T-helper 17 cell (primary cell): ENCODE results near the gene ARHGAP30. TPM values are rescaled to one million over a fixed set of nuclear protein-coding genes. Genes with fewer than 3 reads are reported as not detected.

Experiments
- ATAC-seq: fragments of 150-1000 bp; cut with Tn5 transposase; 2 replicates; pipeline ENCODE4 v1.10.0; 2021; ENCODE audit warnings: mild to moderate bottlenecking, moderate library complexity
- DNase-seq, 3 donors: peaks; one replicate each; pipeline versions ENCODE4 v3.0.0 to v3.0.0-alpha.2; 2020 to 2021
- H3K9me3 ChIP-seq: one replicate; pipeline ENCODE4 v1.7.0; 2013; ENCODE audit warnings: low read length, mild to moderate bottlenecking; ENCODE audit not compliant: control insufficient read depth, poor library complexity, severe bottlenecking
- H3K27ac Mint-ChIP-seq: one replicate; pipeline ENCODE4 v1.8.0; 2022; ENCODE audit warnings: mild to moderate bottlenecking, moderate library complexity, mixed read lengths
- H3K27me3 Mint-ChIP-seq: one replicate; pipeline ENCODE4 v1.8.0; 2022; ENCODE audit warnings: mixed read lengths
- H3K36me3 Mint-ChIP-seq: one replicate; pipeline ENCODE4 v1.8.0; 2022; ENCODE audit warnings: low read depth, mixed read lengths
- H3K4me1 Mint-ChIP-seq: one replicate; pipeline ENCODE4 v1.8.0; 2022; ENCODE audit warnings: mild to moderate bottlenecking, mixed read lengths
- H3K4me3 Mint-ChIP-seq: one replicate; pipeline ENCODE4 v1.8.0; 2022; ENCODE audit warnings: mild to moderate bottlenecking, moderate library complexity, mixed read lengths
- total RNA-seq, 4 donors: library from RNA in 2 of 4; stranded (reverse) in 2 of 4; gene quantifications; one replicate each; pipeline ENCODE4 v1.2.3 and lab custom pipeline; 2022 to 2026

Gene ARHGAP30
- total RNA-seq, 2 donors from 2014 or later = 156 to 189 TPM

DNA sequence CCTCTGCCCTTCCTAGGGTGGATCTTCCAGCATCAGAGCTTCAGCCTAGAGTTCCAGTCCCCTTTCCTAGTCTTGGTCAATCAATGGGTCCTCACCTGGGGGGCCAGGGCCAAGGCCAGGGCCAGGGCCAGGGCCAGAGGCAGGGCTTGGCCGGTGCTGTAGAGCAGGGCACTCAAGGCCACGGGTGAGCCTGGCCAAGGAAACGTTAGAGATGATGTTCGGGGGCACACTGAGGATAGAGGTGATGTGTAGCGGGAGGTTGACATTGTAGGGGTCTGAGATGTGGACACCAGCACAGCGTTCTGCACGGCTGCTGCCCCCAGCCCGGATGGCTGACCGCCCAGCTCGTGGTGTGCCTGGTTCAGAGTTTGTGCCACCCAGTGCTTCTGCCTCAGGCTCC, 18.5 kb downstream of the ARHGAP30 start:
- Mint-ChIP-seq H3K36me3 (peaks cover 10% of the 10 kb centered on the region), H3K4me1 (peaks cover 22% of the 10 kb centered on the region), H3K27ac (no peak overlapping the region), H3K27me3 (no peaks in the 10 kb centered on the region), H3K4me3 (no peak overlapping the region)
- ATAC-seq = no peak
- DNase-seq = no peak
- no peaks in the 10 kb centered on the region for H3K9me3 ChIP-seq

DNA sequence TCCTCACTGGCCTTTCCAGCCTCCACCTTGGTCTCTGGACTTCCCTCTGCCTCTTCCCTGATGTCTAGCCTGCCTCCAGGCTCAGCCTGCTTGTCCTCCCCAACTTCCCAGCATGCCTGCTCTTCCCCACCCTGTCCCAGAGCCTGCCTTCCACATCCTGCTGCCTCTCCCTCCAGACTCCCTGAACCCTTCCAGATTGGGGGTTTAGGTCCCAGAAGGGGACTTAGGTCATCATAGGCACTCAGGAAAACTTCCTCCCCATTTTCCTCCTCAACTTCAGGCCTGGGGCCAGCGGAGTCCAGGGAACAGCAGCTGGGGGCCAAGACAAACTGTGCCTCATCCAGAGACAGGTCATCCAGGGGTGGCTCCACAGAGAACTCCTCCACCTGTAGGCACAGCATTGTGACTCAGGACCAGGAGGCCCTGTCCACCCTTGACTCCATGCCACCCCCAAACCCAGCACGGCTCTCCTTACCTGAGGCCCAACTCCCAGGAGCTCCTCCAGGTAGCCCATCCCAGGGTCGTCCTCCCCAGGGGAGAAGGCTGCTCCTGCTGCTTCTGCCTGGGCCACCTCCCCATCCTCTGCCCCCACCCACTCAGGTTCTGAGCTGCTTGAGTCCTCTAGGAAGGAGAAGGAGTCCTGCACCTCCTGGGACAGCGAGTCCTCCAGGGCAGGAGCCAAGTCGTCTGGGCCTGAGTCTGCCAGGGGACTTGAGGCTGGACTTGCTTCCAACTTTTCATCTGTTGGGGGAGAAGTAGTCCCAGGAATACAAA, 20.6 kb downstream of the ARHGAP30 start:
- peaks cover 15% of the 10 kb centered on the region for H3K36me3 Mint-ChIP-seq
- ATAC-seq = no peak

DNA sequence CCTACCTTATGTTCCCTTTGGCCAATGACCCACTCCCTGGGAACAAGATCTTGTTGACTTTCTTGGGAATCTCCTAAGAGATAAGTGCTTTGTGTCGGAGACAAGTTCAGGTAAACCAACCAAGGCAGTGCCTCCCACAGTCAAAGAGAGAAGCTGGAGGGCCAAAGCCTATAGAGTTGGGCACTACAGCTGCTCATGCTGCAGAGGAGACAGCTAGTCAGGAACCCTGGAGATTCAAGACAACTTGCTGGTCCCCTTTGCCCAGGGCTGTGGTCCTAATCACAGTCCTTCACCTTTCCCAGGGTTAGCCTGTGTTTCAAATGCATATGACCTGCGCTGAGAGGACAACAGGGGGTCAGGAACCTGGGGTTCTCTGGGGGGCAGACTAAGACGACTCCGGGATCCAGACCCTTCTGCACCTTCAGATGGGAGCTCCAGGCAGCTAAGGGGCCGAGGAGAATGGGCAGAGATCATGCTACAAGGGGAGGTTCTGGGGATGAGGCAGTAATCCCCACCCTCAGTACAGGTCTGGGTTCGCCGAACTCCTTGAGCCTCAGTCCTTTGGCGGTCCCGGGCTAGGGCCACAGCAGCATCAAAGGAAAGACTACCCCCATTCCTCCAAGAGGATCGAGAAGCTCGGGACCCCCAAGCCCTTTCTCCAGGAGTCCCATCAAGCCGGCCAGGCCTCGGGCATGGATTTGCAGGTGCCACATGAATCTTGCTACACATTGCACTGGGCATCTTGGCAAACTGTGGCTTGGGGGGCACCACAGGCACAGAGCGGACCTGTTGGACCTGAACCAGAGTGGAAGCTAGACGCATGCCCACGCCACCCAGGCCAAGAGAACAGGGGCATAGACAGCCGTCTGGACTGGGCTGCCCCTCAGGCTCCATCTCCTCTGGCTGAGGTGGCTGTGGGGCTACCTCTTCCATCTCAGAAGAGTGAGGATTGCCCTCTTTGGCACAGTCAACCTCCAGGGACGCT, 22.0 kb downstream of the ARHGAP30 start:
- Mint-ChIP-seq H3K4me1 (peaks cover 30% of the 10 kb centered on the region), H3K27me3 (no peaks in the 10 kb centered on the region), H3K36me3 (peaks cover 13% of the 10 kb centered on the region), H3K4me3 (peak overlapping the region; percentile 4), H3K27ac (peak overlapping the region; percentile 98)
- no peaks in the 10 kb centered on the region for H3K9me3 ChIP-seq
- DNase-seq (no peak), ATAC-seq (no peak)

More for the DNA sequence above, 20.6 kb downstream of the ARHGAP30 start:
- no peak for DNase-seq
- Mint-ChIP-seq H3K4me3 (no peak overlapping the region), H3K27me3 (no peaks in the 10 kb centered on the region), H3K27ac (peak overlapping the region; percentile 98), H3K4me1 (peaks cover 32% of the 10 kb centered on the region)
- H3K9me3 ChIP-seq = no peaks in the 10 kb centered on the region

DNA sequence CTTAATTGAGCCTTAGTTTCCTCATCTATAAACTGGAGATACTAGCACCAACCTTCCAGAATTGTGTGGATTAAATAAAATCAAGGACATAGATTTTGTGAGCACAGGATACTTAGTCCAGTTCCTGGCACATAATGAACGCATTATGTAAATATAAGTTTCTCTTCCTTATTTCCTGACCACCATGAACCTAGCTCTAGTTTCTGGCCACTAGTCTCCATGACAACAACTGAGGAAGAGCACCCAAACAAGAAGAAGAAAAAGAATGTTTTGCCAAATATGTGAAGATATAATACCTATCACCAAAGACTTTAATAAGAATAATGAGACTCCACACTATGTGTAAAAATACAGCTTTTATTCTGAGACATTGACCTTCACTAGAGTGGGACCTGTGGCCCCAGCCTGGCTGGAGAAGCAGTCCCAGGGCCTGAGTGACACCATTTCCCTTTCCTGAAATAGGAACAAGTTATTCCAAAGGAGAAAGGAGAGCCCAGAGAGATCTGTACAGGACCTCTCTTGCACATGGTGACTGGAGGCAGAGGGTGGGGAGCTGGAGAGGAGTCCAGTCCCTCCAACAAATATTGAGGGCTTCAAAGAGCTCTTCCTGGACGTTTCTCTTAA, 23.0 kb downstream of the ARHGAP30 start:
- H3K36me3 Mint-ChIP-seq = peaks cover 10% of the 10 kb centered on the region
- peak overlapping the region; percentile 99 for H3K4me3 Mint-ChIP-seq
- no peaks in the 10 kb centered on the region for H3K27me3 Mint-ChIP-seq
- peaks cover 33% of the 10 kb centered on the region for H3K4me1 Mint-ChIP-seq
- ATAC-seq (no peak), DNase-seq (no peak)
- H3K9me3 ChIP-seq = no peaks in the 10 kb centered on the region
- H3K27ac Mint-ChIP-seq = peak overlapping the region; percentile 98

DNA sequence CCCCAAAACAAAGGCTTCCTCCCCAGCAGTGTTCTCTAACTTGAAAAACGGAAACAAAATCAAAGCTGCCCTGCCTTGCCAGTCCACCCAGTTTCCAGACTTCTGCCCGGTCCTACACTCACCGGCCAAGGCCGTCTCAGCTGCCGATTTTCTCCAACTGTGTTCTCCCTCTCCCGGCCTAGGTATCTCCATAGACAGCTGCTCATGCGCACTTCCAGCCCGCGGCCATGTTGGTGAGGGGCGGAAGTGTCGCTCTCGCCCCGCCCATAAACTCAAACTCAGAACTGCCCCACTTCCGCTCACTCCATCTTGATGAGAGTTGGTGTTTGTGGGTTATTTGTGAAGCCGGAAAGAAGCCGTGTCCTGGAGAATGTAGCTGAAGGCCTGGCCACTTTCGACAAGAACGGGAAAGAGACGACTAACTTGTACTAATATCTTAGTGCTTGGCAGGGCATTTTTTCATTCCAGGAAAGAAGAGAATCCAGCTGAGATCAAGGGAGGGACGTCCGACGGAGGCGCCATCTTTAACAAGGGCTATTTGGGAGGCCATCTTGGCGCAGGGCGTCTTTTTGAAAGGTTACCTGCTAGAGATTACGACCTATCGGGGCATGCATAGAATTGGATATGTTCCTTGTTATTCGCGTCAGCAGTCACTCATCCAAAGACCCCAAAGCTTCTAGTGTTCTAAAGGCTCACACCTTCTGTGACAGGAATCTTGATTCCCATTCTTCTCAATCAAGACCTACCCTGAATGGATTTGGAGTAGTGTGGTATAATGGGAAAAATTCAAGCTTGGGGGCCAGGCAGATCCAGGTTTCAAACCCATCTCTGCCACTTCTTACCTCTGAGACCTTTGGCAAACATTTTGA, 23.7 kb downstream of the ARHGAP30 start, which contains the start of gene USF1:
Gene USF1 (minus strand): TSS at position 242 of the 869 bp plus-strand sequence. CDS start 2,702 bp downstream, outside the sequence.
- peaks cover 9% of the 10 kb centered on the region for H3K36me3 Mint-ChIP-seq
- H3K9me3 ChIP-seq = no peaks in the 10 kb centered on the region

DNA sequence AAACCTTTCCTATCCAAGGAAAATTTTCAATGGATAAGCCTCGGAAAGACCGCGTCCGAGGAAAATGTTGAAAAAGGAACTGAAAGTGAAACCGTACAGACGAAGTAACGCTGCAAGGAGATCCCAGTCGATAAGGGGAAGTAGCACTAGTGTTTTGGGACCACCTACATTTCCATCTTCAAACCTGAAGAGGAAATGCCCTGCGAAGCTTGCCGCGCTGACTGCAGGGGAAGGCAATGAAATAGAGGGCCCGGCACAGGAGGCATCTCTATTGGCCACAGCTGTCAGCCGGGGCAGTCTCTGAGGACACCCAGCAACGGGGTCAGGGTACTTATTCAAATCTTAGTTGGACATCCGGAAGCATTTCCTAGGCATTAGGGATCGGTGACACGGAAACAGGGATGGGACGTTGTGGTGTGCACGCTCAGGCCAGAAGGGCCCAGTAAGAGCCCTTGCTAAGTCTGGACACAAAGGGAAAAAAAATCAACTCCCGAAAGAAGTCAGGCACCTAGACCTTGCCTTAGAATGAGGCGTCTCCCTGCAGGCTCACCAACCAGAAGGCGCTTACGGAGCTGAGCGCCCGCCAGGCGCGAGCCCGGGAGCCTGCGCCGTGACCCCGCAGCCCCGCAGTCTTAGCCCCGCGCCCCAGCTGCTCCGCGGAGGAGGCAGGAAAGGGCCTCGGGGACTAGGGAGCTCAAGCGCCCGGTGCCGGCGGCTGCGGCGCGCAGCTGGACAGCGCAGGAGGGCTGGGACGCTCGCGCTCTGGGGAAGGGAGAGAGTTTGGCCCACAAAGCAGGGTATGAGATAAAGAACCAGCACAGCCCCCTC, 24.6 kb downstream of the ARHGAP30 start:
- ATAC-seq = peak; percentile 50
- H3K4me3 Mint-ChIP-seq = peak overlapping the region; percentile 99
- H3K27me3 Mint-ChIP-seq = no peaks in the 10 kb centered on the region
- H3K27ac Mint-ChIP-seq = peak overlapping the region; percentile 98
- peaks cover 9% of the 10 kb centered on the region for H3K36me3 Mint-ChIP-seq
- peaks cover 38% of the 10 kb centered on the region for H3K4me1 Mint-ChIP-seq
- peak; percentile 27 to 39 (median 28) for DNase-seq
- no peaks in the 10 kb centered on the region for H3K9me3 ChIP-seq

More for the DNA sequence above, 23.7 kb downstream of the ARHGAP30 start, which contains the start of gene USF1:
- H3K4me1 Mint-ChIP-seq = peaks cover 38% of the 10 kb centered on the region
- H3K4me3 Mint-ChIP-seq = peak within 1 kb of the TSS; percentile 99
- peak within 1 kb of the TSS; percentile 98 for H3K27ac Mint-ChIP-seq
- DNase-seq (peak; percentile 79 to 89 (median 87)), ATAC-seq (peak; percentile 85)
- no peaks in the 10 kb centered on the region for H3K27me3 Mint-ChIP-seq

DNA sequence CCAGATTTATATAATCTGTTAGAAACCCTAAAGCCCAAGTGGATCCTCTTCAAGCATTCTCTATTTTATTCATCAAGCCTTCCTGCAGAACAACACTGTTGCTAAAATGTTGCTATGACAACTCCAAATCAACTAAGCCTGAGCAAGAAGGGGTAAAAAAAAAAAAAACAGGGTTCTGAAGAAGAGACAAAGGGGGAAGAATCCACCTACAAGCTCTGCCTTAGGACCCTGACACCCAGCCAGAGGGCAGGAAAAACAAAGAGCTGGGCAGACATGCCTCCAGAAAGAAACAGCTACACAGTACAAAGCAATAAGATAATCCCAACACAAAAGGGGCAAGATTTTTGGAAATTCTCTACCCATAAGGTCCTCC, 25.2 kb downstream of the ARHGAP30 start:
- no peaks in the 10 kb centered on the region for H3K27me3 Mint-ChIP-seq
- DNase-seq (no peak), ATAC-seq (peak; percentile 3)
- peak overlapping the region; percentile 98 for H3K27ac Mint-ChIP-seq
- H3K9me3 ChIP-seq = no peaks in the 10 kb centered on the region
- H3K4me3 Mint-ChIP-seq = peak overlapping the region; percentile 99
- H3K4me1 Mint-ChIP-seq = peaks cover 41% of the 10 kb centered on the region
- H3K36me3 Mint-ChIP-seq = peaks cover 9% of the 10 kb centered on the region

DNA sequence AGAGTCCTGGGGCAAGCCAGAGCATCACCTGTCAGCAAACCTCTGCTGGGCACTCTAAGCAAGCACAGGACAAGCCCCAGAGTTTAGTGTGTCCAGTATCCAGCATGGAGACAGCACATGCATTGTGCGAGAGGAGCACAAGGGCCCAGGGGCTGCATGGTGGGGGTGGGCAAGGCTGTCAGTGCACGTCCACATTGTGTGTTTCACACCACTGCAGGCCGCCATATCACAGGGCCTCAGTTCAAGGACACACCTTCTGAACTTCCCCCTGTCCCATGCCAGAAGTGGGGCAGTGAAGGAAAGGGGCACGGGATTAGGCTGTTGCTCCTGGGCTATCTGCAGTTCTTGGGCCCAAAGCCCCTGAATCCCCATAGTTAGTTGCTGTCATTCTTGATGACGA, 30.1 kb downstream of the ARHGAP30 start:
- Mint-ChIP-seq H3K4me1 (peaks cover 39% of the 10 kb centered on the region), H3K27ac (peak overlapping the region; percentile 89), H3K4me3 (peak overlapping the region; percentile 92), H3K27me3 (no peaks in the 10 kb centered on the region), H3K36me3 (peaks cover 3% of the 10 kb centered on the region)
- DNase-seq (no peak), ATAC-seq (no peak)
- no peaks in the 10 kb centered on the region for H3K9me3 ChIP-seq

DNA sequence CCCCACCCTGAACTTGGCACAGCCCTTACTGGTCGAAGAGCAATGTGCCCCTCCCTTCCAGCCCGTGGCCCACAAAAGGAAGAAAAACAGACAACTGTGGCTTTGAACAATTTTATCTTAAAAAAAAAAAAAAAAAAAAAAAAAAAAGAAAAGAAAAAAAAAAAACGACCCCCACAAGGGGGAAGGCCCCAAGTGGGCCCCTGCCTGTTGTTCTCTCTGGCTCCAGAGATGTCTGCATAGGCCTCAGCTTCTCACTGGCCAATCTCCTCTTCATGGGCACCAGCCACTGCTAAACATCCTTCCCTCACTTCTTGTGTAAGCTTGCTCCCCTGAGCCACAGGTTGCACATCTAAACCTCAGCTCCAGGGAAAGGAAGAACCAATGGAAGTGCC, 30.5 kb downstream of the ARHGAP30 start:
- ATAC-seq = no peak
- H3K36me3 Mint-ChIP-seq = peaks cover 3% of the 10 kb centered on the region
- H3K4me3 Mint-ChIP-seq = peak overlapping the region; percentile 92
- no peaks in the 10 kb centered on the region for H3K9me3 ChIP-seq
- no peaks in the 10 kb centered on the region for H3K27me3 Mint-ChIP-seq
- no peak for DNase-seq
- H3K27ac Mint-ChIP-seq = peak overlapping the region; percentile 89
- H3K4me1 Mint-ChIP-seq = peaks cover 35% of the 10 kb centered on the region

DNA sequence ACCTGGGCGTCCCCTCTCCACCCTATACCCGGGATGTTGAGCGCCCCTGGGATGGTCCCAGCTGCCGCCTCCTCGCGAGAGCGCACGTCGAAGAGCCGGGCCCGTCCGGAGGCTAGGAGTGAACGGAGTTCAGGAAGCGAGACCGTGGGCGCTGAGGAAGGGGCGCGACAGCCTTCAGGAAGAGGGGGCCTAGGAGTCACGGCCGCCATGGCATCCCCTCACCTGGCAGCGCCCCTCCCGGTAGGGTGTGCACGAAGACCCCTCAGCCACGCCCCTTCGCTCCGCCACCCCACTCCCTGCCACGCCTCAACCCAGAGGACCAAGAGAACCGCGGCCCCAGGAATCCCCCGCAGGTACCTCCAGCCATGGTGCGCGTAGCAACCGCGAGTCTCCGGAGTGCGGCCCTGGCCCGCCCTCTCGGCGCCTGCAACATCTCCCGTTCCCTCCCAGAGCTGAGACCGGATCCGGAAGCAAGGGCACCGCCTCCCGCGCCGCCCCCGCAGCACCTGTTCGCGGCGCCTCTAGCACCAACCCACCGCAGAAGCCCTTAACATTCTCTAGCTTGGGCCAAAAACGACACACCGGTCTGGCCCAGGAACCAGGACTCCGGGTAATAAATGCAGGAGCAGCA, 31.1 kb downstream of the ARHGAP30 start, which contains the start of gene TSTD1:
Gene TSTD1 (minus strand): TSS at position 442 of the 631 bp plus-strand sequence. CDS start 75 bp downstream, at position 367.
- H3K27ac Mint-ChIP-seq = peak within 1 kb of the TSS; percentile 89
- H3K4me1 Mint-ChIP-seq = peaks cover 34% of the 10 kb centered on the region
- H3K27me3 Mint-ChIP-seq = no peaks in the 10 kb centered on the region
- H3K36me3 Mint-ChIP-seq = peaks cover 3% of the 10 kb centered on the region
- DNase-seq = peak; percentile 82 to 86 (median 85)
- H3K4me3 Mint-ChIP-seq = peak within 1 kb of the TSS; percentile 92
- no peaks in the 10 kb centered on the region for H3K9me3 ChIP-seq
- peak; percentile 93 for ATAC-seq
